ENCODE data around the gene NXPE3.

DNA sequence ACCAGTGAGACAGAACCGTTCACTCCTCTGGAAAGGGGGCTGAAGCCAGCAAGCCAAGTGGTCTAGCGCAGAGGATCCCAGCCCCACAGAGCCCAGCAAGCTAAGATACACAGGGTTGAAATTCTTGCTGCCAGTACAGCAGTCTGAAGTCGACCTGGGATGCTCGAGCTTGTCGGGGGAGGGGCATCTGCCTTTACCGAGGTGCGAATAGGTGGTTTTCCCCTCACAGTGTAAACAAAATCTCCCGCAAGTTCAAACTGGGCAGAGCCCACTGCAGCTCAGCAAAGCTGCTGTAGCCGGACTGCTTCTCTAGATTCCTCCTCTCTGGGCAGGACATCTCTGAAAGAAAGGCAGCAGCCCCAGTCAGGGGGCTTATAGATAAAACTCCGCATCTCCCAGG is 43.2 kb upstream of the NXPE3 start:
- TF ChIP-seq, protein P1, sequence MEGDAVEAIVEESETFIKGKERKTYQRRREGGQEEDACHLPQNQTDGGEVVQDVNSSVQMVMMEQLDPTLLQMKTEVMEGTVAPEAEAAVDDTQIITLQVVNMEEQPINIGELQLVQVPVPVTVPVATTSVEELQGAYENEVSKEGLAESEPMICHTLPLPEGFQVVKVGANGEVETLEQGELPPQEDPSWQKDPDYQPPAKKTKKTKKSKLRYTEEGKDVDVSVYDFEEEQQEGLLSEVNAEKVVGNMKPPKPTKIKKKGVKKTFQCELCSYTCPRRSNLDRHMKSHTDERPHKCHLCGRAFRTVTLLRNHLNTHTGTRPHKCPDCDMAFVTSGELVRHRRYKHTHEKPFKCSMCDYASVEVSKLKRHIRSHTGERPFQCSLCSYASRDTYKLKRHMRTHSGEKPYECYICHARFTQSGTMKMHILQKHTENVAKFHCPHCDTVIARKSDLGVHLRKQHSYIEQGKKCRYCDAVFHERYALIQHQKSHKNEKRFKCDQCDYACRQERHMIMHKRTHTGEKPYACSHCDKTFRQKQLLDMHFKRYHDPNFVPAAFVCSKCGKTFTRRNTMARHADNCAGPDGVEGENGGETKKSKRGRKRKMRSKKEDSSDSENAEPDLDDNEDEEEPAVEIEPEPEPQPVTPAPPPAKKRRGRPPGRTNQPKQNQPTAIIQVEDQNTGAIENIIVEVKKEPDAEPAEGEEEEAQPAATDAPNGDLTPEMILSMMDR (conservative IDR thresholded peaks at IDR 0.05; ENCODE audit: low read length), result no peak
- TF ChIP-seq EZH2phosphoT487 (IDR thresholded peaks at IDR 0.05; ENCODE audit: borderline replicate concordance, low read depth, low read length), result no peak
